BLaER1 treated with 17β-estradiol and CSF1 and Interleukin-3, amounts not matched to agents 10 nM and 100 nM (cell line): ENCODE measurements around the gene ULK1.
A peak's percentile ranks its signal among the peaks of the same experiment; 100 is the strongest.

Experiments used
- H3K27ac ChIP-seq, 11 experiments: shearing (Covaris generic); formaldehyde crosslinking; 2 replicates each; pipeline ENCODE4 v1.8.1; 2022
- H3K27me3 ChIP-seq, 11 experiments: shearing (Covaris generic); formaldehyde crosslinking; 2 replicates each; pipeline ENCODE4 v1.8.1; 2022
- H3K36me3 ChIP-seq, 11 experiments: shearing (Covaris generic); formaldehyde crosslinking; 2 replicates each; pipeline ENCODE4 v1.8.1; 2022
- H3K4me1 ChIP-seq, 10 experiments: shearing (Covaris generic); formaldehyde crosslinking; 2 replicates each; pipeline ENCODE4 v1.8.1; 2022
- H3K4me2 ChIP-seq, 11 experiments: shearing (Covaris generic); formaldehyde crosslinking; 2 replicates each; pipeline ENCODE4 v1.8.1; 2022
- H3K4me3 ChIP-seq, 10 experiments: shearing (Covaris generic); formaldehyde crosslinking; 2 replicates each; pipeline ENCODE4 v1.8.1; 2022
- H3K9ac ChIP-seq, 11 experiments: shearing (Covaris generic); formaldehyde crosslinking; 2 replicates each; pipeline ENCODE4 v1.8.1; 2022
- H3K9me3 ChIP-seq, 11 experiments: shearing (Covaris generic); formaldehyde crosslinking; replicated peaks in 1 of 11; 2 replicates each; pipeline ENCODE4 v1.8.1; 2022
- H4K20me1 ChIP-seq, 11 experiments: shearing (Covaris generic); formaldehyde crosslinking; 2 replicates each; pipeline ENCODE4 v1.8.1; 2022
- Cebpa-rat ChIP-seq, 11 experiments: shearing (Covaris generic); IDR thresholded peaks; 2 replicates each; pipeline ENCODE4 v1.8.1; 2022

ULK1 gene

GRCh38 chr12:131895640-131896079, 1.2 kb downstream of the ULK1 start:
- Histone ChIP-seq H3K4me1 (peaks cover 27 to 56% (median 50%) of the 10 kb centered on the region in 10 experiments), H3K27ac (peak overlapping the region; percentile 47 to 94 (median 91)), H3K27me3 (no peaks in the 10 kb centered on the region), H3K4me2 (peak overlapping the region; percentile 96 to 100 (median 99)), H3K9ac (peak overlapping the region; percentile 78 to 96 (median 89)), H3K36me3 (peaks cover 0 to 23% (median 12%) of the 10 kb centered on the region in 11 experiments; a peak in 12 of 22 replicates), H3K4me3 (peak overlapping the region; percentile 57 to 79 (median 66)), H3K9me3 (no peaks in the 10 kb centered on the region), H4K20me1 (peaks cover 36 to 56% (median 54%) of the 10 kb centered on the region in 11 experiments; a peak in 21 of 22 replicates)
- TF ChIP-seq Cebpa-rat (IDR thresholded peaks at IDR 0.05), result no peak

DNA sequence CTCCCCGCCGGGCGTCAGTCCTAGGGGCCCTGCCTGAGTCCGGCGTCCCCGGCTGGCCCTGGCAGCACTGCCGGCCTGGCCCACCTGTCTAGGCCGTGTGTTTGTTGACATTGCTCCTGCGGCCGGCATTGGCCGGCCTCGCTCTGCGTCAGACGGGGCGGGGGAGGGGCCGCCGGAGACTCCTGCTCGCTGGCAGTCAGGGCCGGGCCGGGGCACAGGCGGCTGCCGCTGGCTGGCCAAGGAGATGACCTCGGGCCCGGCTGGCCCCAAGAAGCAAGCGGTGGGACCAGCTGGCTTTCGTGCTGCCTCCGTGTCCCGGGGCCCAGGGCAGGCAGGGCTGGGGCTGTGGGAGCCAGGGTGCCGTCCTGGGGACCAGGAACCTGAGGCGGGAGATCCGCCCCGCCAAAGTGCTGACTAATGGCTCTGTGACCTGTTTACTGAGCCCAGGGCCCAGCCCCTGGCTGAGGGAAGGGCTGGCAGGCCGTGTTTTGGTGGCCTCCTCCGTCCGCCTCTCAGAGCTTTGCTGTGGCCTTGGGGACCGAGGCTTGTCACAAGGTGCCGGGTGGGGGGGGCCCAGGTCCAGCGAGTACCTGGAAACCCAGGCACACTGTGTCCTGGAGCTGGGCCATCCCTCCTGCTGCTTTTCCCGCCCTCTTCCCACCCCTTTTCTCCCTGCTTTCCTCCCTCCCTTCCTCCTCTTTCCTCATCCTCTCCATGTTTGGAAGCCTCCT, 1.8 kb downstream of the ULK1 start:
- H3K4me3 ChIP-seq, result peak overlapping the region; percentile 57 to 79 (median 66)
- no peak for TF ChIP-seq Cebpa-rat (IDR thresholded peaks at IDR 0.05)
- peak overlapping the region; percentile 78 to 96 (median 89) for H3K9ac ChIP-seq
- H3K9me3 ChIP-seq, result no peaks in the 10 kb centered on the region
- peaks cover 0 to 25% (median 14%) of the 10 kb centered on the region in 11 experiments; a peak in 12 of 22 replicates for H3K36me3 ChIP-seq
- peaks cover 27 to 59% (median 53%) of the 10 kb centered on the region in 10 experiments for H3K4me1 ChIP-seq
- no peaks in the 10 kb centered on the region for H3K27me3 ChIP-seq
- peak overlapping the region; percentile 47 to 94 (median 91) for H3K27ac ChIP-seq
- peak overlapping the region; percentile 96 to 100 (median 99) for H3K4me2 ChIP-seq
- H4K20me1 ChIP-seq, result peaks cover 40 to 61% (median 60%) of the 10 kb centered on the region in 11 experiments; a peak in 21 of 22 replicates

DNA sequence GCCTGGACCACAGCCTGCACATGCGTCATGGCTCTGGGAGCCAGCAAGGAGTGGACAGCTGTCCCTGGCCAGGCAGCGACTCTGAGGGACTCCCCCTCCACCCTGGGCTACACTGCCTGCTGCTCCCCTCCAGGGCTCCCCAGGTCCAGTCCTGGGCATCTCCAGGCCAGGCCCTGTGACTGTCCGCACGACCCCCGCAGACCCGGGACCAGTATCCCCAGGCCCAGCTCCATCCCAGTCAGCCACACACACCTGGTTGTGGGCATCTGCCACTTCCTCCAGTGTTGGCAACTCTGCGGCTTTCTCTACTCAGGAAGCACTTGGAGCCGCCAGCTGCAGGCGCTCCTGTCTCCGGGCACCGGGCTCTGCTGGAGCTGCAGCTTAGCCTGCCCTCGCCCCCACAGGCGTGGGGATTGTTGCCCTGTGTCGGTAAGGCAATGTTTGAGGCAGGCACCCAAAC, 2.4 kb downstream of the ULK1 start:
- H3K27me3 ChIP-seq, result no peaks in the 10 kb centered on the region
- peaks cover 32 to 65% (median 59%) of the 10 kb centered on the region in 10 experiments for H3K4me1 ChIP-seq
- H3K4me3 ChIP-seq, result peak overlapping the region; percentile 57 to 79 (median 66)
- H3K36me3 ChIP-seq, result peaks cover 0 to 29% (median 14%) of the 10 kb centered on the region in 11 experiments; a peak in 14 of 22 replicates
- peak in 5 of 11 experiments; percentile 22 to 68 (median 53); a peak in 4 of 22 replicates for TF ChIP-seq Cebpa-rat (IDR thresholded peaks at IDR 0.05)
- H3K9ac ChIP-seq, result peak overlapping the region; percentile 78 to 96 (median 89); a peak in 21 of 22 replicates
- H4K20me1 ChIP-seq, result peaks cover 46 to 67% (median 66%) of the 10 kb centered on the region in 11 experiments; a peak in 21 of 22 replicates
- no peaks in the 10 kb centered on the region for H3K9me3 ChIP-seq
- H3K4me2 ChIP-seq, result peak overlapping the region; percentile 96 to 100 (median 99)
- H3K27ac ChIP-seq, result peak overlapping the region; percentile 47 to 94 (median 91); a peak in 20 of 22 replicates

- peak overlapping the region in 9 of 11 experiments; percentile 79 to 94 (median 91); a peak in 17 of 22 replicates for H3K27ac ChIP-seq
- H3K4me3 ChIP-seq, result peak overlapping the region in 9 of 10 experiments; percentile 60 to 79 (median 68); a peak in 16 of 20 replicates
- peaks cover 50 to 72% (median 70%) of the 10 kb centered on the region in 11 experiments; a peak in 21 of 22 replicates for H4K20me1 ChIP-seq
- H3K4me1 ChIP-seq, result peaks cover 36 to 70% (median 63%) of the 10 kb centered on the region in 10 experiments
- no peak for TF ChIP-seq Cebpa-rat (IDR thresholded peaks at IDR 0.05)
- peaks cover 0 to 32% (median 16%) of the 10 kb centered on the region in 11 experiments; a peak in 14 of 22 replicates for H3K36me3 ChIP-seq
- H3K9me3 ChIP-seq, result no peaks in the 10 kb centered on the region
- H3K27me3 ChIP-seq, result no peaks in the 10 kb centered on the region
- peak overlapping the region; percentile 78 to 96 (median 89); a peak in 20 of 22 replicates for H3K9ac ChIP-seq
- peak overlapping the region; percentile 96 to 100 (median 99) for H3K4me2 ChIP-seq
Observed at GRCh38 chr12:131897276-131897675, 2.9 kb downstream of the ULK1 start.

- peaks cover 0 to 37% (median 16%) of the 10 kb centered on the region in 11 experiments; a peak in 14 of 22 replicates for H3K36me3 ChIP-seq
- peak overlapping the region; percentile 78 to 96 (median 89); a peak in 18 of 22 replicates for H3K9ac ChIP-seq
- H3K9me3 ChIP-seq, result no peaks in the 10 kb centered on the region
- peaks cover 56 to 78% (median 76%) of the 10 kb centered on the region in 11 experiments for H4K20me1 ChIP-seq
- peak overlapping the region; percentile 96 to 100 (median 99) for H3K4me2 ChIP-seq
- peak overlapping the region in 8 of 10 experiments; percentile 60 to 79 (median 70); a peak in 8 of 20 replicates for H3K4me3 ChIP-seq
- H3K27ac ChIP-seq, result peak overlapping the region in 9 of 11 experiments; percentile 79 to 94 (median 91); a peak in 16 of 22 replicates
- H3K27me3 ChIP-seq, result no peaks in the 10 kb centered on the region
- peaks cover 36 to 76% (median 69%) of the 10 kb centered on the region in 10 experiments for H3K4me1 ChIP-seq
- TF ChIP-seq Cebpa-rat (IDR thresholded peaks at IDR 0.05), result no peak
Observed at GRCh38 chr12:131897875-131898274, 3.5 kb downstream of the ULK1 start.

GRCh38 chr12:131900397-131900796, 6.0 kb downstream of the ULK1 start:
- Histone ChIP-seq H3K27me3 (no peaks in the 10 kb centered on the region), H3K4me3 (no peak overlapping the region), H3K9ac (peak overlapping the region in 1 of 11 experiments; percentile 27; a peak in 2 of 22 replicates), H3K4me1 (peaks cover 35 to 96% (median 86%) of the 10 kb centered on the region in 10 experiments), H4K20me1 (peaks cover 80 to 100% (median 100%) of the 10 kb centered on the region in 11 experiments), H3K36me3 (peaks cover 0 to 39% (median 17%) of the 10 kb centered on the region in 11 experiments; a peak in 15 of 22 replicates), H3K27ac (peak overlapping the region in 2 of 11 experiments; percentile 37 to 54; a peak in 3 of 22 replicates), H3K9me3 (no peaks in the 10 kb centered on the region), H3K4me2 (peak overlapping the region in 5 of 11 experiments; percentile 0 to 100 (median 28); a peak in 5 of 22 replicates)
- no peak for TF ChIP-seq Cebpa-rat (IDR thresholded peaks at IDR 0.05)

- Histone ChIP-seq H3K9ac (peak overlapping the region in 3 of 11 experiments; percentile 39 to 59 (median 56); a peak in 4 of 22 replicates), H3K4me1 (peaks cover 25 to 87% (median 75%) of the 10 kb centered on the region in 10 experiments)
- TF ChIP-seq Cebpa-rat (IDR thresholded peaks at IDR 0.05), result no peak
Observed at GRCh38 chr12:131901431-131902331, 7.3 kb downstream of the ULK1 start.

More at GRCh38 chr12:131901431-131902331, 7.3 kb downstream of the ULK1 start:
- peaks cover 83 to 100% (median 100%) of the 10 kb centered on the region in 11 experiments for H4K20me1 ChIP-seq
- H3K27me3 ChIP-seq, result no peaks in the 10 kb centered on the region
- H3K36me3 ChIP-seq, result peaks cover 0 to 51% (median 25%) of the 10 kb centered on the region in 11 experiments; a peak in 18 of 22 replicates
- H3K9me3 ChIP-seq, result no peaks in the 10 kb centered on the region
- H3K27ac ChIP-seq, result 0 out of 22 replicates have a peak overlapping the region, but pooled peaks of 1 of the 11 experiments have one; percentile 17
- H3K4me3 ChIP-seq, result no peak overlapping the region
- H3K4me2 ChIP-seq, result peak overlapping the region in 9 of 11 experiments; percentile 1 to 67 (median 44); a peak in 12 of 22 replicates
